PC-3 (cell line): ENCODE measurements around the gene NAGPA. TPM values are rescaled to one million over a fixed set of nuclear protein-coding genes. Genes with fewer than 3 reads are reported as not detected.

Source experiments
- ATAC-seq: fragments of 200-7000 bp; cut with Tn5 transposase; 2 replicates; pipeline ENCODE4 v1.9.1; 2020; ENCODE audit warnings: mild to moderate bottlenecking, moderate library complexity
- BruUV-seq: library from RNA; stranded (reverse); fragments of 400-500 nt; replicated peaks from 2 replicates; lab custom pipeline; 2021; lab: Mats Ljungman, UMichigan
- CTCF ChIA-PET: fragments of 300-600 bp; sonication (Branson Sonifier 250); formaldehyde crosslinking; loops from one replicate; lab custom pipeline; 2022; ENCODE audit warnings: antibody characterized with exemption; lab: Charles Lee
- POLR2A ChIA-PET: fragments of 300-600 bp; sonication (Branson Sonifier 250); formaldehyde crosslinking; loops from one replicate; lab custom pipeline; 2022; ENCODE audit warnings: antibody characterized with exemption; ENCODE audit not compliant: unreplicated experiment; lab: Charles Lee
- DNase-seq: peaks from one replicate; pipeline ENCODE4 v3.0.0-alpha.2; 2015
- H2AFZ ChIP-seq: fragments of 300-600 bp; sonication (generic); 2 replicates; pipeline ENCODE4 v1.6.0; 2016; ENCODE audit warnings: antibody characterized with exemption, low read length
- H3F3A ChIP-seq: fragments of 300-600 bp; sonication (generic); one replicate; pipeline ENCODE4 v1.6.0; 2017; ENCODE audit warnings: antibody characterized with exemption, low read length, control low read depth, mild to moderate bottlenecking; ENCODE audit not compliant: unreplicated experiment
- H3K27ac ChIP-seq: fragments of 300-600 bp; sonication (generic); 2 replicates; pipeline ENCODE4 v1.5.1; 2016; ENCODE audit warnings: mild to moderate bottlenecking, low read length
- H3K27me3 ChIP-seq: fragments of 300-600 bp; sonication (generic); 2 replicates; pipeline ENCODE4 v1.6.1; 2016; ENCODE audit warnings: low read length, mixed read lengths
- H3K36me3 ChIP-seq: fragments of 300-600 bp; sonication (generic); 2 replicates; pipeline ENCODE4 v1.6.1; 2016; ENCODE audit warnings: low read depth, mixed run types, low read length, mixed read lengths
- H3K4me1 ChIP-seq: fragments of 300-600 bp; sonication (generic); 2 replicates; pipeline ENCODE4 v1.5.1; 2016; ENCODE audit warnings: low read length; ENCODE audit not compliant: insufficient read depth
- H3K4me2 ChIP-seq: fragments of 300-600 bp; sonication (generic); 2 replicates; pipeline ENCODE4 v1.6.0; 2016; ENCODE audit warnings: low read length
- H3K4me3 ChIP-seq: fragments of 300-600 bp; sonication (generic); 2 replicates; pipeline ENCODE4 v1.5.1; 2016; ENCODE audit warnings: mild to moderate bottlenecking, low read length, mixed read lengths
- H3K79me2 ChIP-seq: fragments of 300-600 bp; sonication (generic); 2 replicates; pipeline ENCODE4 v1.6.1; 2017; ENCODE audit warnings: low read length, mixed read lengths
- H3K9ac ChIP-seq: fragments of 300-600 bp; sonication (generic); 2 replicates; pipeline ENCODE4 v1.6.0; 2016; ENCODE audit warnings: mild to moderate bottlenecking, low read length
- H3K9me2 ChIP-seq: fragments of 300-600 bp; sonication (generic); replicated peaks from 2 replicates; pipeline ENCODE4 v1.6.1; 2016; ENCODE audit warnings: mixed run types, low read length, mixed read lengths
- H3K9me3 ChIP-seq: fragments of 300-600 bp; sonication (generic); 2 replicates; pipeline ENCODE4 v1.6.1; 2016; ENCODE audit warnings: low read length, mixed read lengths
- H4K20me1 ChIP-seq: fragments of 300-600 bp; sonication (generic); 2 replicates; pipeline ENCODE4 v1.6.1; 2016; ENCODE audit warnings: low read length, mixed read lengths
- EZH2 ChIP-seq: fragments of 300-600 bp; sonication (generic); IDR thresholded peaks from one replicate; pipeline ENCODE4 v1.6.1; 2017; ENCODE audit warnings: antibody characterized with exemption, mild to moderate bottlenecking, low read length; ENCODE audit not compliant: unreplicated experiment
- EZH2phosphoT487 ChIP-seq: fragments of 300-600 bp; sonication (generic); IDR thresholded peaks from 2 replicates; pipeline ENCODE4 v1.6.1; 2018; ENCODE audit warnings: mild to moderate bottlenecking, antibody characterized with exemption, low read length, borderline replicate concordance
- intact Hi-C: fragments of 100-400 bp; cut with micrococcal nuclease; formaldehyde crosslinking; loops from 2 replicates; pipeline ENCODE4 v1.9.0; 2023
- total RNA-seq: library from RNA; depleted of rRNA; stranded (reverse); fragments of >200 nt; gene quantifications from 2 replicates; pipeline ENCODE4 v1.2.3, GENCODE V29; 2014
- TF ChIP-seq, protein P1 (sequence below): fragments of 300-600 bp; sonication (generic); conservative IDR thresholded peaks from 2 replicates; pipeline ENCODE4 v1.5.1; 2017; ENCODE audit warnings: antibody characterized with exemption, low read depth, mild to moderate bottlenecking, low read length

The NAGPA gene
- total RNA-seq, 1 experiment from 2014 or later: 26.2 TPM

GRCh38 chr16:5069854-5070253 is 36.1 kb upstream of the NAGPA start:
- POLR2A ChIA-PET: no interaction called here

GRCh38 chr16:5069048-5069447 is 35.3 kb upstream of the NAGPA start:
- intact Hi-C loops: no loop called here
- DNase-seq (no peak), ATAC-seq (no peak)
- POLR2A ChIA-PET: no interaction called here
- no peak overlapping the region for H3K4me3 ChIP-seq
- H3K79me2 ChIP-seq: peaks cover 17% of the 10 kb centered on the region
- BruUV-seq: no TSS peak
- no peak overlapping the region for H3K4me2 ChIP-seq
- TF ChIP-seq EZH2: no peak
- TF ChIP-seq, protein P1, sequence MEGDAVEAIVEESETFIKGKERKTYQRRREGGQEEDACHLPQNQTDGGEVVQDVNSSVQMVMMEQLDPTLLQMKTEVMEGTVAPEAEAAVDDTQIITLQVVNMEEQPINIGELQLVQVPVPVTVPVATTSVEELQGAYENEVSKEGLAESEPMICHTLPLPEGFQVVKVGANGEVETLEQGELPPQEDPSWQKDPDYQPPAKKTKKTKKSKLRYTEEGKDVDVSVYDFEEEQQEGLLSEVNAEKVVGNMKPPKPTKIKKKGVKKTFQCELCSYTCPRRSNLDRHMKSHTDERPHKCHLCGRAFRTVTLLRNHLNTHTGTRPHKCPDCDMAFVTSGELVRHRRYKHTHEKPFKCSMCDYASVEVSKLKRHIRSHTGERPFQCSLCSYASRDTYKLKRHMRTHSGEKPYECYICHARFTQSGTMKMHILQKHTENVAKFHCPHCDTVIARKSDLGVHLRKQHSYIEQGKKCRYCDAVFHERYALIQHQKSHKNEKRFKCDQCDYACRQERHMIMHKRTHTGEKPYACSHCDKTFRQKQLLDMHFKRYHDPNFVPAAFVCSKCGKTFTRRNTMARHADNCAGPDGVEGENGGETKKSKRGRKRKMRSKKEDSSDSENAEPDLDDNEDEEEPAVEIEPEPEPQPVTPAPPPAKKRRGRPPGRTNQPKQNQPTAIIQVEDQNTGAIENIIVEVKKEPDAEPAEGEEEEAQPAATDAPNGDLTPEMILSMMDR: no peak
- no peak for TF ChIP-seq EZH2phosphoT487
- H3K36me3 ChIP-seq: no peaks in the 10 kb centered on the region
- H3F3A ChIP-seq: no peaks in the 10 kb centered on the region
- H3K27ac ChIP-seq: no peak overlapping the region
- no peak overlapping the region for H3K9ac ChIP-seq
- CTCF ChIA-PET: no interaction called here
- no peaks in the 10 kb centered on the region for H3K9me2 ChIP-seq
- no peaks in the 10 kb centered on the region for H4K20me1 ChIP-seq
- H3K27me3 ChIP-seq: no peaks in the 10 kb centered on the region
- no peak overlapping the region for H2AFZ ChIP-seq
- peaks cover 16% of the 10 kb centered on the region for H3K4me1 ChIP-seq
- no peaks in the 10 kb centered on the region for H3K9me3 ChIP-seq

More at GRCh38 chr16:5069854-5070253, 36.1 kb upstream of the NAGPA start:
- intact Hi-C loops: no loop called here
- Histone ChIP-seq H4K20me1 (no peaks in the 10 kb centered on the region), H3K4me3 (no peak overlapping the region), H3K9me2 (no peaks in the 10 kb centered on the region), H3K4me2 (no peak overlapping the region), H3K4me1 (peaks cover 16% of the 10 kb centered on the region), H3K27ac (no peak overlapping the region), H3K27me3 (no peaks in the 10 kb centered on the region), H2AFZ (no peak overlapping the region), H3K79me2 (peaks cover 17% of the 10 kb centered on the region), H3F3A (no peaks in the 10 kb centered on the region), H3K9ac (no peak overlapping the region), H3K36me3 (no peaks in the 10 kb centered on the region), H3K9me3 (no peaks in the 10 kb centered on the region)
- BruUV-seq: no TSS peak
- no peak for TF ChIP-seq EZH2phosphoT487
- no peak for TF ChIP-seq EZH2
- TF ChIP-seq, protein P1: no peak
- CTCF ChIA-PET: no interaction called here
- DNase-seq (no peak), ATAC-seq (no peak)

DNA sequence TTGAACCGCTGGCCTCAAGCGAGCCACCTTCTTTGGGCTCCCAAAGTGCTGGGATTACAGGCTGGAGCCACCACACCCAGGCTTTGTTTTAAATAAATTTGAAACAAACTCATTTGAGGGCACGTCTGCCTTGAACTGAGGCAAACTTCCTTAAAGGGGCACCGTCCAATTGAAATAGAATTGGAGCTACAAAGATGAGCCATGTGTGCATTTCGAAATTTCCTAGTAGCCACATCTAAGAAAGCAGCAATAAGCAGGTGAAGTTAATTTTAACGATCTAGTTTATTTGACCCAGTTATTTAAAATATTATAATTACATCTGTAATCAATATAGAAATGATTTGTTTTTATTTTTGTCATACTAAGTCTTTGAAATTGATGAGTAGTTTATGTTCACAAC is 32.8 kb upstream of the NAGPA start:
- no TSS peak for BruUV-seq
- Histone ChIP-seq H3K9me2 (no peaks in the 10 kb centered on the region), H4K20me1 (no peaks in the 10 kb centered on the region), H3K27ac (no peak overlapping the region), H3K9me3 (no peaks in the 10 kb centered on the region), H3K4me2 (no peak overlapping the region), H3F3A (no peaks in the 10 kb centered on the region), H3K27me3 (no peaks in the 10 kb centered on the region), H3K4me1 (peaks cover 4% of the 10 kb centered on the region), H3K4me3 (no peak overlapping the region), H2AFZ (no peak overlapping the region), H3K79me2 (no peaks in the 10 kb centered on the region), H3K36me3 (no peaks in the 10 kb centered on the region), H3K9ac (no peak overlapping the region)
- no peak for TF ChIP-seq EZH2phosphoT487
- TF ChIP-seq, protein P1: no peak
- no peak for TF ChIP-seq EZH2
- ChIA-PET CTCF (no interaction called here), POLR2A (no interaction called here)
- ATAC-seq (no peak), DNase-seq (no peak)
- intact Hi-C loops: no loop called here
